HG03520 (cell line): ENCODE measurements around the gene LGALS7.
"Not testable (repeated sequence)": the region's sequence is repeated elsewhere in the genome, so short reads cannot be mapped to it uniquely, and the experiment has no call there.

Source experiments
- ATAC-seq: cut with Tn5 transposase; IDR thresholded peaks from one replicate; pipeline ENCODE4 v1.9.1; 2021; ENCODE audit warnings: mild to moderate bottlenecking, moderate library complexity; ENCODE audit not compliant: unreplicated experiment

Gene LGALS7

GRCh38 chr19:38773469-38774177 lies at the start of gene LGALS7:
Gene LGALS7 (minus strand): TSS chr19:38773517. CDS start chr19:38773492, 25 bp downstream.
- no peak for ATAC-seq

GRCh38 chr19:38821230-38821825 lies 48.0 kb upstream of the LGALS7 start:
- not testable (repeated sequence) for ATAC-seq

- no peak for ATAC-seq
These were observed 46.1 kb upstream of the LGALS7 start for GRCh38 chr19:38819231-38819920.

GRCh38 chr19:38817081-38817480 lies 43.8 kb upstream of the LGALS7 start:
- no peak for ATAC-seq

- no peak for ATAC-seq
These were observed 42.9 kb upstream of the LGALS7 start for GRCh38 chr19:38816131-38816750.

DNA sequence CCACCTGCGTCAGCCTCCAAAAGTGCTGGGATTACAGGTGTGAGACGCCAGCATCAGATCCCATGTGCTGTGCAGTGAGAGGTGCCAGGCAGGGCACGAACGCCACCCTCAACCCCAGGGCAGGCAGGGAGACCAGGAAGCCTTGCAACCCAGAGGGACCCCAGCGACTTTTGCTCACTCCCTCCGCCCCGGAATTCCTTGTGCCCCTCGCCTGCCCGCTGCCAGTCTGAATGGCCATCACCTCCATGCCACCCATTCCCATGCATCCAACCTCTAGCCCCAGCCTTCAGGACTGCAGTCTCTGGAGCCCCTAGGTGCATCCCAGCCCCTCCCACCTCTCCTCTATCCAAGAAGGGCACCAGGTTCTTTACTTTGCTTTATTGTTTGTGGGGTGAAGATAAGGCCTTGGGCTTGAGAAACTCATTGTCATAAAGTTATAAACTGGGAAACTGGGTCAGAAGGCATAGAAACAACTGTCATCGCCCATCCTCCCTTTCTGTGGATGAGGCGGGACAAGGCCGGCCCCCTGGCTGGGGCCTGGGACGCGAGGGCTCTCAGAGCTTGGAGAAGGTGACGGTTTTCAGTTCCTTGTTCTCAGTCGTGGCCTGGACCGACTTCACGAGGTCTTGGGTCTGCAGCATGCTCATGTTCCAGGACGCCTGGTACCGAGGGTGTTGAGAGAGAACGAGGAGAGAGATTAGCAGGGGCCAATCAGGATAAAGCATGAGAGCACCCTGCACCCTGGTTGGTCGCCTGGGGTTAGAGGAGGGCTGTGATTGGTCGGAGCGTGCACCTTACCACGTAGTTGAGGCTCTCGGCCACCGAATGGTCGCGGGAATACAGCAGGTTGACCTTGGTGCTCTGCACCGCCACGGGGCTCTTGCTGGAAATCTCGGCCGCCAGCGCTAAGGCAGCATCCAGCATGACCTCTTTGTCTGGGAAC lies 42.0 kb upstream of the LGALS7 start:
- no peak for ATAC-seq

DNA sequence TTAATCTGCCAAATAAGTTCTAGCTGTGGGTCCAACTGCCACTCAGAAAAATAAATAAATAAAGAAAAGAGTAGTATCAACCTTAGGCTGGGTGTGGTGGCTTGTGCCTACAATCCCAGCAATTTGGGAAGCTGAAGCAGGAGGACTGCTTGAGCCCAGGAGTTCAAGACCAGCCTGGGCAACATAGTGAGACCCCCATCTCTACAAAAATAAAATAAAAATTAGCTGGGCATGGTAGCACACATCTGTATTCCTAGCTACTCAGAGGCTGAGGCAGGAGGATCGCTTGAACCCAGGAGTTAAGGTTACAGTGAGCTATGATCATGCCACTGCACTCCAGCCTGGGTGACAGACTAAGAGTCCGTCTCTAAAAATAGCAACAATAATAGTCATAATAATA lies 40.6 kb upstream of the LGALS7 start:
- ATAC-seq, result not testable (repeated sequence)

DNA sequence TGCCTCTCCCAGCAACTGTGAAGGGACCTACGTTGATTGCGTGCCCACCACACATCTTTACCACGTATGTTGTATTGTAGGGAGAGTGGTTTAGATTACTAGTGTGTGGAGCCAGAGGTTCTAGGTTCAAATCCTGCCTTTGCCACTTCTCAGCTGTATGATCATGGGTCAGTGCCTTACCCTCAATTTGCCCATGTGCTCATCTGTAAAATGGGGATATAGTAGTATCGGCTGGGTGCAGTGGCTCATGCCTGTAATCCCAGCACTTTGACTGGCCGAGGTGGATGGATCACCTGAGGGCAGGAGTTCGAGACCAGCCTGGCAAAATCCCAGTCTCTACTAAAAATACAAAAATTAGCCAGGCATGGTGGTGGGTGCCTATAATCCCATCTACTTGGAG lies 40.0 kb upstream of the LGALS7 start:
- no peak for ATAC-seq

GRCh38 chr19:38812841-38813320 lies 39.6 kb upstream of the LGALS7 start, which contains the start of gene LGALS4:
Gene LGALS4 (minus strand): TSS chr19:38812945. CDS start chr19:38812886, 59 bp downstream.
- no peak for ATAC-seq

DNA sequence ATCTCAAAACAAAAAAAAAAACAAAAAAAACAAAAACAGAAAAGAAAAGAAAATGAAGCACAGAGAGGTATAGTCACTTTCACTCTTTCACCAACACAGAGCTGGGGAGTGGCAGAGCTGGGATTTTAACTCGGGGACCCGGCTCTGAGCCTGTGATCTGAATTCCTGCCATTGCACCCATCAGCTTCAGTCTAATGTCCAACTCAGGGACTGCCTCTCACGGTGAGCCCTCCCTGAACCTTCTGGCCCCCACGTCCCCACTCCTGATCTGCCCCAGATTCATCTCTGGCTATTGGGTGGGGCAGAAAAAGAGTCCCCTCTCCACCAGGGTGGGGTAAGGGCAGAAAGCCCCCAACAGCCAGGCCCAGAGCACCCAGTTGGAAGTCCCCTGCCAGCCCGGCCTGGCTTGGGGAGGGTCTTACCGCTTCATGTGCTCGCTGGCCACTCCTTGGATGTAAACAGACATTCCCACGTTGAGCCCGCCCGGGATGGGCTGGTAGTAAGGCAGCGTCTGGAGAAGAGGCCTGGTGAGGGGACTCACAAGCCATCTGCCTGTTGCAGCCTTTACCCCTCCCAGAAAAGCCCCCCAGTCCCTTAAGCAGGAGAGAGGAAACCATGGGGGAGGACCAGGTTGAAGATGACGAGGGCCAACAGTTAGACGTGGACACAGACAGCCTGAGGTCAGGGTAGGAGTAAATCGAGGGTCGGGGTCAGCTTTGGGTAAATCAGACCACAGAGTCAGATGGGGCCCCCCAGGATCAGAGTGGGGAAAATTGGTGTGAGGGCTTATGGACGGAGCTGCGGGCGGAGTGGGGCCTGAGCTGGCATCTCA lies 38.9 kb upstream of the LGALS7 start:
- no peak for ATAC-seq

DNA sequence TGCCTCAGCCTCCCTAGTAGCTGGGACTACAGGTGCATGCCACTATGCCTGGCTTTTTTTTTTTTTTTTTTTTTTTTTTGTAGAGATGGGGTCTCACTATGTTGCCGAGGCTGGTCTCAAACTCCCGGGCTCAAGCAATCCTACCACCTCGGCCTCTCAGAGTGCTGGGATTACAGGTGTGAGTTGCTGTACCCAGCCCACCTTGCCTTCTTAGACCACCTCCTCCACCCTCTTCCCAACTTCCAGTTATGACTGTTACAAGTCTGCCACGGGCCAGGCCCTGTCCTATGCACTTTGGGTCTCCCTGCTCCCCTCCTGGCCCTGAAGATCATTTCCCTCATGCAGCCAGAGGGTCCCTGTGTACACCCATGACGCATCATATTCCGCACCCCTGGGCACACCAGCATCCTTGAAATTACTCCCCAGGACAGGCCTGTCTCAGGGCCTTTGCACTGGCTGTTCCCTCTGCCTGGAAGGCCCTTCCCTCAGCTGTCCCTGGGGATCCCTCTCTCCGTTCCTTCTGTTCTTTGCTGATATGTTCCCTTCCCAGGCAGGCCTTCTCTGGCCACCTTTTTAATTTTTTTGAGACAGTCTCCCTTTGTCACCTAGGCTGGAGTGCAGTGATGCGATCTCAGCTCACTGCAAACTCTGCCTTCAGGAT lies 36.4 kb upstream of the LGALS7 start:
- no peak for ATAC-seq

- no peak for ATAC-seq
These were observed 35.4 kb upstream of the LGALS7 start for GRCh38 chr19:38808741-38809140.

GRCh38 chr19:38807374-38808098 lies 34.2 kb upstream of the LGALS7 start:
- ATAC-seq, result not testable (repeated sequence)

GRCh38 chr19:38806371-38806770 lies 33.1 kb upstream of the LGALS7 start:
- no peak for ATAC-seq

DNA sequence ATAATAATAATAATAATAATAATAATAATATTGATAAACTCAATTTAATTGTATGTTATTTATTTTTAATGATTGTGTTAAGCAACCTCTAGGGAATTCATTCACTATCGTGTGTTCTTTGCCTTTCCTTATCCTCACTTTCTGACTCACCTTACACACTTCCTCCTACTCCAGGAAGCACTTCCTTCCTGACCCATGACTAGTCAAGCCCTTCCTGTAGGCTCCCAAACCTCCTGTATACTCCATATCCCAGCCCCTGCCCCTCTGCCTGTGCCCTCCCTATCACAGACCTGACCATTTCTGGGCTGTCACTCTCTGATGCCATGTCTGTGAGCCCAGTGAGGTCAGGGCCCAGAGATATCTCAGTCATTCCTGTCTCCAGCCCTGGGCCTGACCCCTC lies 31.9 kb upstream of the LGALS7 start:
- ATAC-seq, result no peak

- no peak for ATAC-seq
These were observed 30.2 kb upstream of the LGALS7 start for GRCh38 chr19:38803543-38803942.

DNA sequence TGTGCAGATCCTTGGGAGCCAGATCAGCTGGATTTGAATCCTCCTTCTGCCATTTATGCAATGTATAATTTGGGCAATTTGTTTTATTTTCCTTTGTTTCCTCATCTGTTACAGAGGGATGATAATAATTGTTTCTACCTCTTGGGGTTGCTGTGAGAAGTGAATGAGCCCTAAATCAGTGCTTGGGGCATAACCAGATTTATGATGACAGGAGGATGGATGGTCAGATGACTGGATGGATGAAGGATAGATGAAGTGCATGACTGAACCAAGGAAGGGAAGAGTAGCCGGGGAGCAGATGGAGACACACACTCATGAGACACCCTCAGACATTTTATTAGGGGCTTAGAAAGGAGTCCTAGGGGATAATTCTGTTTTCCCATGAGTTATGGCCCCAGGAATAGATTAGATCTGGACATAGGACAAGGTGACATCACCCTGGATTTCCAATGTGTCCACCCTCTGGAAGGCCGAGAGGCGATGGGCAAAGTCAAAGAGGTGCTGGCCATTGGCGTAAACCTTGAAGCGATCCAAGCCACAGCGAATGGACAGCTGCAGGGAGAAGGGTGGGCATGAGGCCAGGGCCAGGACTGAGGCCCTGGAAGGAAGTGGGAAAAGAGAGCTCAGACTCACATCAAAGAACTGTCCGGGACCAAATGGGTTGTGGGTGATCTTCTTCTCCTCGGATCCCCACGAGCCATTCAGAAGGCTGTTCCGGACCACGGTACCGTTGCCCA lies 28.2 kb upstream of the LGALS7 start:
- no peak for ATAC-seq
